DND-41 (cell line): ENCODE data around the gene LAMB1.

Experiments
- EZH2 ChIP-seq: IDR thresholded peaks from 3 replicates; pipeline ENCODE4 v1.6.1; 2012; ENCODE audit warnings: borderline replicate concordance, low read depth, mild to moderate bottlenecking, moderate library complexity, low read length, inconsistent platforms; ENCODE audit not compliant: severe bottlenecking
- TF ChIP-seq, protein P1 (sequence below): IDR thresholded peaks from 2 replicates; pipeline ENCODE4 v1.5.1; 2012; ENCODE audit warnings: borderline replicate concordance, low read length, moderate library complexity, mild to moderate bottlenecking; ENCODE audit not compliant: poor library complexity, severe bottlenecking; ENCODE audit errors: extremely low read depth

DNA sequence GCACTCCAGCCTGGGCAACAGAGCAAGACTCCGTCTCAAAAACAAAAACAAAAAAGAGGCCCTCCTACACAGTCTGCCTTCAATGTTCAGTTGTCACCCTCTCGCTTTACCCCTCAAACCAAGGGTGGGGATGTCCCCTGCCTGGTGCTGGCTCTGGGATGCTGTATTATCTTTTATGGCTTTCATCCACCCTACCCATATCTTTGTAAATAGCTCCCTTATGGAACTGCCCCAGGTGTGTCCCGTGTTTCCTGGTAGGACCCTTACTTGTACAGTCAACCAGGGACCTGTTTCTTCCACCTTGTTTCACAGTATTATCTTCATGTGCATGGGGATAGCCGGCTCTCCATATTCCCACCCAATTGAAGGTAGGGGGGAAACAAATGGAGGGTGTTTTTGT lies 15.7 kb upstream of the LAMB1 start:
- TF ChIP-seq, protein P1, sequence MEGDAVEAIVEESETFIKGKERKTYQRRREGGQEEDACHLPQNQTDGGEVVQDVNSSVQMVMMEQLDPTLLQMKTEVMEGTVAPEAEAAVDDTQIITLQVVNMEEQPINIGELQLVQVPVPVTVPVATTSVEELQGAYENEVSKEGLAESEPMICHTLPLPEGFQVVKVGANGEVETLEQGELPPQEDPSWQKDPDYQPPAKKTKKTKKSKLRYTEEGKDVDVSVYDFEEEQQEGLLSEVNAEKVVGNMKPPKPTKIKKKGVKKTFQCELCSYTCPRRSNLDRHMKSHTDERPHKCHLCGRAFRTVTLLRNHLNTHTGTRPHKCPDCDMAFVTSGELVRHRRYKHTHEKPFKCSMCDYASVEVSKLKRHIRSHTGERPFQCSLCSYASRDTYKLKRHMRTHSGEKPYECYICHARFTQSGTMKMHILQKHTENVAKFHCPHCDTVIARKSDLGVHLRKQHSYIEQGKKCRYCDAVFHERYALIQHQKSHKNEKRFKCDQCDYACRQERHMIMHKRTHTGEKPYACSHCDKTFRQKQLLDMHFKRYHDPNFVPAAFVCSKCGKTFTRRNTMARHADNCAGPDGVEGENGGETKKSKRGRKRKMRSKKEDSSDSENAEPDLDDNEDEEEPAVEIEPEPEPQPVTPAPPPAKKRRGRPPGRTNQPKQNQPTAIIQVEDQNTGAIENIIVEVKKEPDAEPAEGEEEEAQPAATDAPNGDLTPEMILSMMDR: no peak
- TF ChIP-seq EZH2: no peak
